HepG2 (cell line): ENCODE results near the gene EBLN2. TPM values are rescaled to one million over a fixed set of nuclear protein-coding genes. Genes with fewer than 3 reads are reported as not detected.

Source experiments
- ATAC-seq: fragments of 200-7000 bp; cut with Tn5 transposase; 3 replicates; pipeline ENCODE4 v1.9.1; 2020; ENCODE audit warnings: mild to moderate bottlenecking, moderate library complexity
- BruUV-seq: library from RNA; stranded (reverse); fragments of 400-500 nt; replicated peaks from 2 replicates; lab custom pipeline; 2021; lab: Mats Ljungman, UMichigan
- CTCF ChIA-PET: fragments of 300-600 bp; formaldehyde crosslinking; extraction: SDS; loops from one replicate; lab custom pipeline; 2021; ENCODE audit warnings: low total read pairs, inconsistent platforms, low intra/inter-chr PET ratio; lab: Yijun Ruan, JAX
- POLR2A ChIA-PET: fragments of 350-600 bp; sonication (Branson Sonifier 250); formaldehyde crosslinking; loops from one replicate; lab custom pipeline; 2020; ENCODE audit warnings: antibody characterized with exemption, inconsistent platforms; lab: Yijun Ruan, JAX
- DNase-seq: peaks from one replicate; pipeline ENCODE4 v3.0.0-alpha.2; 2015; ENCODE audit warnings: low spot score
- FAIRE-seq: peaks from 3 replicates; lab custom pipeline; 2011; peaks lifted over from hg19 to GRCh38; lab: Jason Lieb, UNC
- H2AFZ ChIP-seq: one replicate; pipeline ENCODE4 v1.6.1; 2011; ENCODE audit warnings: low read length, inconsistent platforms
- H3K27ac ChIP-seq: fragments of 300-600 bp; 3 replicates; pipeline ENCODE4 v1.8.0; 2011; ENCODE audit warnings: mixed run types, mild to moderate bottlenecking, mixed read lengths, low read length, inconsistent platforms; ENCODE audit not compliant: insufficient read depth; ENCODE audit errors: extremely low read length
- H3K27me3 ChIP-seq, 2 experiments: fragments of 200-600 bp in 1 of 2; 2 replicates in 1 of 2; 3 replicates in 1 of 2; pipeline versions ENCODE4 v1.6.0 to v1.8.0; 2011; ENCODE audit warnings: low read length in 2 of 2, mild to moderate bottlenecking in 2 of 2, moderate library complexity in 2 of 2, inconsistent platforms in 1 of 2; ENCODE audit not compliant: insufficient read depth in 2 of 2, control insufficient read depth in 1 of 2
- H3K36me3 ChIP-seq, 2 experiments: fragments of 200-600 bp in 1 of 2; replicated peaks in 1 of 2; 2 replicates in 1 of 2; 3 replicates in 1 of 2; pipeline versions ENCODE4 v1.5.1 to v1.8.0; 2011; ENCODE audit warnings: low read length in 2 of 2, inconsistent platforms in 1 of 2; ENCODE audit not compliant: insufficient read depth in 2 of 2, control insufficient read depth in 1 of 2
- H3K4me1 ChIP-seq: 2 replicates; pipeline ENCODE4 v1.5.1; 2012; ENCODE audit warnings: low read length, inconsistent platforms; ENCODE audit not compliant: insufficient read depth
- H3K4me2 ChIP-seq: 2 replicates; pipeline ENCODE4 v1.6.0; 2011; ENCODE audit warnings: low read depth, low read length, inconsistent platforms
- H3K4me3 ChIP-seq, 3 experiments: fragments of 200-600 bp in 1 of 3; sonication (generic), shearing (Covaris generic) in 1 of 3; replicated peaks in 1 of 3; 2 replicates each; pipeline ENCODE4 v1.5.1; 2011 to 2016; ENCODE audit warnings: low read length in 3 of 3, inconsistent platforms in 2 of 3, low read depth in 2 of 3, mild to moderate bottlenecking in 2 of 3, control low read depth in 1 of 3, mixed read lengths in 1 of 3; ENCODE audit not compliant: insufficient read depth in 1 of 3
- H3K79me2 ChIP-seq: one replicate; pipeline ENCODE4 v1.6.1; 2011; ENCODE audit warnings: low read length, inconsistent platforms; ENCODE audit not compliant: insufficient read depth
- H3K9ac ChIP-seq: 2 replicates; pipeline ENCODE4 v1.6.0; 2011; ENCODE audit warnings: mild to moderate bottlenecking, low read depth, low read length, inconsistent platforms; ENCODE audit not compliant: insufficient read depth
- H3K9me3 ChIP-seq: 2 replicates; pipeline ENCODE4 v1.5.1; 2012; ENCODE audit warnings: mild to moderate bottlenecking, low read length
- H4K20me1 ChIP-seq: 2 replicates; pipeline ENCODE4 v1.6.0; 2011; ENCODE audit warnings: inconsistent platforms, mild to moderate bottlenecking, low read length, moderate library complexity; ENCODE audit not compliant: insufficient read depth
- MEIS1 ChIP-seq: sonication (generic); formaldehyde crosslinking; IDR thresholded peaks from 2 replicates; pipeline ENCODE4 v1.9.0; 2021; ENCODE audit warnings: mild to moderate bottlenecking, missing genetic modification reagents, moderate library complexity, borderline replicate concordance
- PHF8 ChIP-seq: sonication (generic); formaldehyde crosslinking; IDR thresholded peaks from 2 replicates; pipeline ENCODE4 v1.5.0; 2020; ENCODE audit warnings: missing genetic modification reagents
- RBM22 ChIP-seq: fragments of 200-400 bp; formaldehyde crosslinking; optimal IDR thresholded peaks from 2 replicates; pipeline ENCODE3; 2017; ENCODE audit warnings: mild to moderate bottlenecking, low read length, moderate library complexity
- ZNF44 ChIP-seq: sonication (generic); formaldehyde crosslinking; IDR thresholded peaks from 2 replicates; pipeline ENCODE4 v1.5.1; 2020; ENCODE audit warnings: mild to moderate bottlenecking, missing genetic modification reagents
- WGBS: methylation state at CpG from one replicate; pipeline ENCODE4 v1.1.6; 2017; ENCODE audit warnings: low lambda C conversion rate; 5-methylcytosine and 5-hydroxymethylcytosine counted together
- in situ Hi-C: cut with HindIII; loops from 2 replicates; pipeline ENCODE4 v1.10.0; 2017; ENCODE audit warnings: low pct_unique_long_range_greater_than_20kb; ENCODE audit not compliant: extremely low pct_ligation_motif_present
- intact Hi-C: fragments of 100-400 bp; cut with micrococcal nuclease; formaldehyde crosslinking; loops from one replicate; pipeline ENCODE4 v1.10.0; 2022; ENCODE audit not compliant: unreplicated experiment
- polyA plus RNA-seq, 8 experiments: library from polyadenylated mRNA; depleted of rRNA in 3 of 8; stranded (reverse) in 7 of 8; unstranded in 1 of 8; fragments of >200 nt; fragmentation: Illumina TruSeq in 4 of 8; extraction: Trizol in 4 of 8; gene quantifications; 2 replicates each; pipeline versions ENCODE4 v1.2.1 to v1.2.3, GENCODE V29; 2011 to 2016; ENCODE audit warnings: low read depth in 4 of 8, missing spikeins in 1 of 8, mixed read lengths in 1 of 8; ENCODE audit not compliant: insufficient read depth in 1 of 8
- total RNA-seq, 5 experiments: library from RNA; depleted of rRNA; stranded (reverse); fragments of >200 nt; fragmentation: Illumina TruSeq; extraction: Trizol; gene quantifications; 2 replicates each; pipeline ENCODE4 v1.2.3, GENCODE V29; 2016; ENCODE audit warnings: low read depth in 1 of 5

Gene EBLN2
- total and polyA plus RNA-seq, 2 of the 13 experiments (the other 11 are each of a cell fraction or from before 2014, with no cell fraction given): 3.3 to 8.3 TPM

GRCh38 chr3:73036694-73037591 is 24.5 kb upstream of the EBLN2 start:
- no peak overlapping the region for H2AFZ ChIP-seq
- H3K4me1 ChIP-seq: peaks cover 97% of the 10 kb centered on the region
- peaks cover 93% of the 10 kb centered on the region for H4K20me1 ChIP-seq
- peak overlapping the region; percentile 48 for H3K27ac ChIP-seq
- ATAC-seq (peak; percentile 33; the same call in 2 of the 3 replicates), DNase-seq (peak; percentile 10), FAIRE-seq (no peak)
- ChIA-PET CTCF (no interaction called here), POLR2A (no interaction called here)
- no peak overlapping the region for H3K9ac ChIP-seq
- WGBS: 82% methylated on average over 3 of the region's 3 CpGs
- no TSS peak for BruUV-seq
- peaks cover 1 to 2% of the 10 kb centered on the region in 2 experiments; a peak in 1 of 5 replicates for H3K36me3 ChIP-seq
- peaks cover 98% of the 10 kb centered on the region for H3K79me2 ChIP-seq
- H3K27me3 ChIP-seq: no peaks in the 10 kb centered on the region
- in situ Hi-C loops (no loop called here), intact Hi-C loops (no loop called here)
- no peaks in the 10 kb centered on the region for H3K9me3 ChIP-seq
- TF ChIP-seq PHF8 (CRISPR knock-in tag): no peak
- peak; percentile 57 for TF ChIP-seq RBM22
- peak overlapping the region; percentile 56; the same call in 1 of the 2 replicates for H3K4me2 ChIP-seq
- H3K4me3 ChIP-seq: no peak overlapping the region

GRCh38 chr3:73041537-73041936 is 19.9 kb upstream of the EBLN2 start:
- ATAC-seq (no peak), DNase-seq (no peak), FAIRE-seq (no peak)
- BruUV-seq: no TSS peak
- Histone ChIP-seq H3K4me1 (peaks cover 91% of the 10 kb centered on the region), H3K27me3 (no peaks in the 10 kb centered on the region), H3K9me3 (no peaks in the 10 kb centered on the region), H4K20me1 (peaks cover 95% of the 10 kb centered on the region), H3K27ac (no peak overlapping the region), H2AFZ (no peak overlapping the region), H3K4me2 (no peak overlapping the region), H3K9ac (no peak overlapping the region), H3K79me2 (peaks cover 99% of the 10 kb centered on the region), H3K36me3 (0 out of 5 replicates have a peak, but pooled peaks cover 0 to 2% of the 10 kb centered on the region in 2 experiments), H3K4me3 (no peak overlapping the region)
- in situ Hi-C loops: no loop called here
- intact Hi-C loops: no loop called here
- TF ChIP-seq MEIS1 (CRISPR knock-in tag) (no peak), ZNF44 (CRISPR knock-in tag) (no peak), RBM22 (peak; percentile 73)
- ChIA-PET POLR2A (no interaction called here), CTCF (no interaction called here)
- WGBS: 86% methylated on average over 3 of the region's 3 CpGs
